Inferior parietal cortex (tissue), 1 donor: Measurements from ENCODE around the gene ATP1A4.

ENCODE experiments used
- DNase-seq: peaks from one replicate; pipeline ENCODE4 v3.0.0-alpha.2; 2016; ENCODE audit errors: extremely low spot score

The ATP1A4 gene

GRCh38 chr1:160144921-160145320 lies 6.5 kb upstream of the ATP1A4 start:
- no peak for DNase-seq

DNA sequence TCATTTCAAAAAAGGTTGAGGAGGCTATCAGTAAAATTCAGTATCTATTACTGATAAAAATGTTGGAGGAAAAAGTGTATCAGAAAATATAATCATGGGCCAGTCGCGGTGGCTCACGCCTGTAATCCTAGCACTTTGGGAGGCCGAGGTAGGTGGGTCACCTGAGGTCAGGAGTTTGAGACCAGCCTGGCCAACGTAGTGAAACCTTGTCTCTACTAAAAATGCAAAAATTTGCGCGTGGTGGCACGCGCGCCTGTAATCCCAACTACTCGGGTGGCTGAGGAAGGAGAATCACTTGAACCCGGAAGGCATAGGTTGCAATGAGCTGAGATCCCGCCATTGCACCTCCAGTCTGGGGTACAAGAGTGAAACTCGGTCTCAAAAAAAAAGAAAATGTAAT lies 5.3 kb upstream of the ATP1A4 start:
- DNase-seq: no peak

GRCh38 chr1:160148121-160148520 lies 3.3 kb upstream of the ATP1A4 start:
- no peak for DNase-seq

GRCh38 chr1:160149233-160149632 lies 2.2 kb upstream of the ATP1A4 start:
- DNase-seq: no peak

DNA sequence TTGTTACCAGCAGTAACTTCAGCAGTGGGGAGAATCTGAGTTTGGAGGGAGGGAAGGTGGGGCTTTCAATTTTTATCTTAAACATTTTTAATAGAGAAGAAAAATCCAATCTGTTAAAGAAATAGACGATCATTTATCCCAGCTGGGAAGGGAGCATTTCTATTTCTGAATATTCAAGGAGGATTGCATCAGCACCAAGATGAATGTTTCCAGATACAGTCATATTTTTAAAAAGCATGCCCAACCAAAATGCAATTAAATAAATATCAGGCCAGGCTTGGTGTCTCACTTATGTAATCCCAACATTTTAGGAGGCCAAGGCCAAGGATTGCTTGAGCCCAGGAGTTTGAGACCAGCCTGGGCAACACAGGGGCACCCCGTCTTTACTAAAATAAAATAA lies 1.7 kb upstream of the ATP1A4 start:
- DNase-seq: no peak

- no peak for DNase-seq
Measured at GRCh38 chr1:160154790-160155189, 3.4 kb downstream of the ATP1A4 start.

- no peak for DNase-seq
Measured at GRCh38 chr1:160156361-160156760, 5.0 kb downstream of the ATP1A4 start.

DNA sequence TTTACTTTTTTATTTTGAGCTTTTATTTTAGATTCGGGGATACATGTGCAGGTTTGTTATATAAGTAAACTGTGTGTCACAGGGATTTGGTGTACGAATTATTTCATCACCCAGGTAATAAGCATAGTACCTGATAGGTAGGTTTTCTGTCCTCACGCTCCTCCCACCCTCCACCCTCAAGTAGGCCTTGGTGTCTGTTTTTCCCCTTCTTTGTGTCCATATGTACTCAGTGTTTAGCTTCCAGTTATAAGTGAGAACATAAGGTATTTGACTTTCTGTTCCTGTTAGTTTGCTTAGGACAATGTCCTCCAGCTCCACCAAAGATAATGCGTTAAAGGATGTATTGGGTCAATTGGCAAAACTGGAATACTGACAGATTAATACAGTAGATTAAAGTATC lies 5.8 kb downstream of the ATP1A4 start:
- no peak for DNase-seq

- DNase-seq: no peak
Measured at GRCh38 chr1:160158031-160158430, 6.6 kb downstream of the ATP1A4 start.

GRCh38 chr1:160158534-160158933 lies 7.1 kb downstream of the ATP1A4 start:
- DNase-seq: no peak

- DNase-seq: no peak
Measured at GRCh38 chr1:160159846-160160245, 8.4 kb downstream of the ATP1A4 start.

DNA sequence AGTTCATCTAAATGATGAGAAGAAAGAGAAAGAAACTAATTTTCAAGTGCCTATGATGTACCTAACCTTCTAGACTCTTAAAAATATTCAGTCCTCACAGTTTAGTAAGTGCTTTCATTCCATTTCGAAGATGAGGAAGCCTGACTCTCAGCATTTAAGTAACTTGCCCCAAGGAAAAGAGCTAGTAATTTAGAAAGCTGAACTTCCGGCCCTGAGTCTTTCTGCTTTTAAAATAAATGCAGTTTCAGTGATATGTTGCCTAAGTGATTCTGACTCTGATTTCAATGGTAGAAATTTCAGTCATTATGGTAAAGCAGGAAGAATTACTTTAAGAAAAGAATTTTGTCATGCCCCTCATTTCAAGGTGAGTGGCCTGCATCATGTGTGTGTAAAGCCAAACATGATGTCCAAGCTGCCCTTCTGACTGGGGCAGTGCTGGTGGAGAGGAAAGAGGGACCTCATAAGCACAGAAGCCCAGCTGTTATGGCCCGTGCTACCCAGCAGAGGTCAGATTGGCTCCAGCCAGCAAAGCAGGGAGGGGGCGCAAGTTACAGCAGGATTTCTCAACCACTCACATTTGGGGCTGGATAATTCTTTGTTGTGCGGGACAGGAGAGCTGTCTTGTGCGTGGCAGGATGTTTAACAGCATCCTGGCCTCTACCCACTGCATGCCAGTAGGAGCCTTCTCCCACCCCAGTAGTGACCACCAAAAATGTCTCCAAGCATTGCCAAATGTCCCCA lies 10.7 kb downstream of the ATP1A4 start:
- DNase-seq: no peak

DNA sequence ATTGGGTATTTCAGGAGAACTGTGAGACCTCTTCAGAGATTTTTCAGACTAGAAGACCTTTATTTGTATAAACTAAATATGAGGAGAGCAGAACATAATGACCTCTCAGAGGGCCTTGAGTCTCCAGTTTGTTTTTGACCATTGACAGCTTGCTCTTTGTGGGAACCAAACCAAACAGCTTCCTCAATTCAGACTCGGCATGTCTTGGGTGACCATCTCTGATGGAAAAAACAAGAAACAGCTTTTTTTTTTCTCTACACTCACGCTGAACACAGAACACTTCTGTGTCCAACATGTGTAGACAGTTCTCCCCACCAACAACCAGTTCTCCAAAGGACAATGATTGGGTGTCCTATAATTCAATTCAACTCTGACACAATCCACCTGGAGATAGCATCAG lies 11.5 kb downstream of the ATP1A4 start:
- no peak for DNase-seq

DNA sequence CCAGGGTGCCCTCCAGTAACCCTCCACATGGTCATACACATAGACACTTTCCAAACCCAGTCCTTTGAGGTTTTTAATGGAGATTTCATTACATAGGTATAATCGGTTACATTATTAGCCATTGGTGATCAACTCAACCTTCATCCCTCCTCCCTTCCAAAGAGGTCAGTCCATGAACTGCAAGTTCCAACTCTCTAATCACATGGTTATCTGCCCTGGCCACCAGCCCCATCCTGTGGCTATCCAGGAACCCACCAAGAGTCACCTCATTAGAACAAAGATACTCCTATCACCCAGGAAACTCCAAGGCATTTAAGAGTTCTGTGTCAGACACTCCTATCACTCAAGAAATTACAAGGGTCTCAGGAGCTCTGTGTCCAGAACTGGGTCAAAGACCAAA lies 12.2 kb downstream of the ATP1A4 start:
- no peak for DNase-seq

GRCh38 chr1:160164121-160164520 lies 12.7 kb downstream of the ATP1A4 start:
- DNase-seq: no peak

GRCh38 chr1:160166166-160166868 lies 14.9 kb downstream of the ATP1A4 start:
- DNase-seq: no peak

GRCh38 chr1:160167056-160167455 lies 15.7 kb downstream of the ATP1A4 start:
- DNase-seq: no peak

DNA sequence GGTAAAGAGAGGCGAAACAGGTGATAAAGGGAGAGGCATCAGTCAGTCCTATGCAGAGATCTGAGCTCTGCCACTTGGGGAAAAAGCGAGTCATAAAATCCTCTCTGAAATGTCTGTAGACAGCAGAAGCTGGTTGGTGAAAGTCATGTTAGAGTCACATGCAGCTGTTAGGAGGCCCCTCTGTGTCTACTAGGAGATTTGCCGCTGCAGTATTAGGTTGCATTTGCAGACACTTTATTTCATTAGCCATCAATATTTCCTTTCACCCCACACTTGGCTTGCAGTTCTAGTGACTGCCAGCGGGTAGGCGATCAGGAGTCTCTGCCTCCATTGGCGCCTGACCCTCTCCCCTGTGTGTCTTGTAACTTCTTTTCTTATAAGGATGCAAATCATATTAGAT lies 16.2 kb downstream of the ATP1A4 start:
- no peak for DNase-seq

GRCh38 chr1:160168016-160168415 lies 16.6 kb downstream of the ATP1A4 start:
- no peak for DNase-seq

GRCh38 chr1:160168609-160169369 lies 17.4 kb downstream of the ATP1A4 start:
- DNase-seq: no peak

DNA sequence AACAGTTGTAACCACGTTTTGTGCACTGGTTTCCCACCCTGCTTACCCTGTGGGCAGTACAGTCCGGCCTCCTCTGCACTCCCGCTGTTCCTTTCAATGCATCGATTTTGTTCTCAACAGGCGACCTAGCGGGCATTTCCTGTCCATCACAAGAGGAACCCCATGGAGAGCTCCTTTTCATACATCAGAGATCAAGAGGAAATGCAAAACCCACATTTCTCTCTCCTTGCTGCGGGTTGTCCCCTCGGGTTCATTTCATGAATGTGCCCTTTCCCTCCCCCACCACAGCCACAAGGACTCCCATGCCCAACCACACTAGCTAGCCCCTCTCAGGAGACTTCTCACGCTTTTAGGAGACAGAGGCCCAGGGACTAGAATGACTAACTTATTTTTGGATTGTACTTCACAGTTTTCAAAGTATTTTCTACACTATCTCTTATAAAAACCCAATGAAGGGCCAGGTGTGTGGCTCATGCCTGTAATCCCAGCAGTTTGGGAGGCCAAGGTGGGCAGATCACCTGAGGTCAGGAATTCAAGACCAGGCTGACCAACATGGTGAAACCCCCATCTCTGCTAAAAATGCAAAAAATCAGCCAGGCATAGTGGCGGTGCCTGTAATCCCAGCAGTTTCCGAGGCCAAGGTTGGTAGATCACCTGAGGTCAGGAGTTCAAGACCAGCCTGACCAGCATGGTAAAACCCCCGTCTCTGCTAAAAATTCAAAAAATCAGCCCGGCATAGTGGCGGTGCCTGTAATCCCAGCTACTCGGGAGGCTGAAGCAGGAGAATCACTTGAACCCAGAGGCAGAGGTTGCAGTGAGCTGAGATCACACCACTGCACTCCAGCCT lies 18.4 kb downstream of the ATP1A4 start:
- DNase-seq: no peak

DNA sequence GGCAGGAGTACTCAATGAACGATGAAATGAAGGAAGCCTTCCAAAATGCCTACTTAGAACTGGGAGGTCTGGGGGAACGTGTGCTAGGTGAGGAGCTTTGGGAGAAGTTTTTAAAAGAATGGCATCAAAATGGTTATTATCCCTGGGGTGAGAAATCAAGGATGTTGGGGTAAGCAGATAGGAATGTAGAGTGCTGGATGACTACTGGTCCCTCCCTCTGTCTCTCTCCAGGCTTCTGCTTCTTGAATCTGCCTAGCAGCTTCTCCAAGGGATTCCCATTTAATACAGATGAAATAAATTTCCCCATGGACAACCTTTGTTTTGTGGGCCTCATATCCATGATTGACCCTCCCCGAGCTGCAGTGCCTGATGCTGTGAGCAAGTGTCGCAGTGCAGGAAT lies 20.0 kb downstream of the ATP1A4 start:
- no peak for DNase-seq
